Measurements from ENCODE around the gene GLTPD2. TPM values are rescaled to one million over a fixed set of nuclear protein-coding genes. Genes with fewer than 3 reads are reported as not detected.
A peak's percentile ranks its signal among the peaks of the same experiment; 100 is the strongest.

Gene GLTPD2
- total RNA-seq, 6 donors from 2014 or later: 0.24 to 0.97 TPM; not detected in 4

DNA sequence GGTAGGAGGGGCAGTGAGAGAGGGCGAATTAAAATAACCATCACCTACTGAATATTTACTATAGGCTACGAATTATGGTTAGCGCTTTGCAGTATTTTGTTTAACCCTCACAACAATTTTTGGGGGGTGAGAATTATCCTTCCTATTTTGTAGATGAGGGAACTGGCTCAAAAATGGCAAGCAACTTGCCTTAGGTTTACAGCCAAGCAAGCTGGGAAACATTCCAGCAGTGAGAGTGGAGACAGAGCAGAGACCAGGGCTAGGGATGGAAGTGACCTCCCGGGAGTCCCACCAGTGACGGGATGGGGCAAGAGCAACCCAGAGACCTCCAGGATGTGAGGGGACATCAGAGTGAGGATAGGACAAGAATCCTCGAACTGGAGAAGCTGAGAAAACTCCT is 2.2 kb upstream of the GLTPD2 start:
- H3K4me3 ChIP-seq: peak overlapping the region in 3 of 4 donors; percentile 22 to 28 (median 25)
- peaks cover 33 to 47% (median 39%) of the 10 kb centered on the region in 4 donors for H3K4me1 ChIP-seq
- H3K27ac ChIP-seq: peak overlapping the region in 1 of 4 donors; percentile 36
- no peaks in the 10 kb centered on the region for H3K9me3 ChIP-seq
- peaks cover 0 to 12% (median 2%) of the 10 kb centered on the region in 4 donors for H3K27me3 ChIP-seq
- no peak for DNase-seq
- ATAC-seq (ENCODE audit: low FRiP score in 2 of 2): no peak
- no peak for TF ChIP-seq POLR2A (IDR thresholded peaks at IDR 0.05)
- TF ChIP-seq POLR2AphosphoS5 (IDR thresholded peaks at IDR 0.05): no peak
- TF ChIP-seq, protein P1, sequence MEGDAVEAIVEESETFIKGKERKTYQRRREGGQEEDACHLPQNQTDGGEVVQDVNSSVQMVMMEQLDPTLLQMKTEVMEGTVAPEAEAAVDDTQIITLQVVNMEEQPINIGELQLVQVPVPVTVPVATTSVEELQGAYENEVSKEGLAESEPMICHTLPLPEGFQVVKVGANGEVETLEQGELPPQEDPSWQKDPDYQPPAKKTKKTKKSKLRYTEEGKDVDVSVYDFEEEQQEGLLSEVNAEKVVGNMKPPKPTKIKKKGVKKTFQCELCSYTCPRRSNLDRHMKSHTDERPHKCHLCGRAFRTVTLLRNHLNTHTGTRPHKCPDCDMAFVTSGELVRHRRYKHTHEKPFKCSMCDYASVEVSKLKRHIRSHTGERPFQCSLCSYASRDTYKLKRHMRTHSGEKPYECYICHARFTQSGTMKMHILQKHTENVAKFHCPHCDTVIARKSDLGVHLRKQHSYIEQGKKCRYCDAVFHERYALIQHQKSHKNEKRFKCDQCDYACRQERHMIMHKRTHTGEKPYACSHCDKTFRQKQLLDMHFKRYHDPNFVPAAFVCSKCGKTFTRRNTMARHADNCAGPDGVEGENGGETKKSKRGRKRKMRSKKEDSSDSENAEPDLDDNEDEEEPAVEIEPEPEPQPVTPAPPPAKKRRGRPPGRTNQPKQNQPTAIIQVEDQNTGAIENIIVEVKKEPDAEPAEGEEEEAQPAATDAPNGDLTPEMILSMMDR (IDR thresholded peaks at IDR 0.05): no peak
- TF ChIP-seq EP300 (IDR thresholded peaks at IDR 0.05): no peak
- WGBS, 2 donors: 27 to 29% methylated on average over 6 of the region's 6 CpGs
- H3K36me3 ChIP-seq: no peaks in the 10 kb centered on the region

DNA sequence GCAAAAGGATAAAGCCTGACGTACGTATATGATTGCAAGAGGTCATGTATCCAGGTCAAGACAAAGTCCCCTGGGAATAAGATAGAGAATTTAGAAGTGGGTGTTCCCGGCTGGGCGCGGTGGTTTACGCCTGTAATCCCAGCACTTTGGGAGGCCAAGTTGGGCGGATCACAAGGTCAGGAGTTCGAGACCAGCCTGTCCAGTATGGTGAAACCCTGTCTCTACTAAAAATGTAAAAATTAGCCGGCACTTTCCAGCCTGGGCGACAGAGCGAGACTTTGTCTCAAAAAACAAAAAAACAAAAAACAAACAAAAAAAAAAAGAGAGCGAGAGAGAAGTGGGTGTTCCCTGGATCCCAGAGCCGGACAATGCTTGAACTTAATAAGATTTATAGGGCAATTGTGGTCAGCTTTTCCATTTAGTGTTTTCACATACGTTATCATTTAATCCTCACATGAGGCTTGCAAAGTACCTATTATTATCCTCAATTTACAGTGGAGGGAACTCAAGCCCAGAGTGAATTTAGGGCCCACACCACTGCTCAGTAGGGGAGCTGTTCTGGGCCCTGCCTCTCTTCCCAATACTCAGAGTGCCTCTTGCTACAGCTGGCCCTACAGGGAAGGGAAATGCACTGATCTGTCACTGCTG is 481 bp upstream of the GLTPD2 start:
- no peaks in the 10 kb centered on the region for H3K36me3 ChIP-seq
- peaks cover 0 to 8% (median 0%) of the 10 kb centered on the region in 4 donors for H3K27me3 ChIP-seq
- peaks cover 33 to 47% (median 39%) of the 10 kb centered on the region in 4 donors for H3K4me1 ChIP-seq
- no peak for ATAC-seq (ENCODE audit: low FRiP score in 2 of 2)
- peak overlapping the region in 2 of 4 donors; percentile 89 to 95 for H3K27ac ChIP-seq
- no peaks in the 10 kb centered on the region for H3K9me3 ChIP-seq
- no peak for DNase-seq
- 86 to 87% methylated on average over 14 of the region's 14 CpGs for WGBS, 2 donors
- peak overlapping the region in 2 of 4 donors; percentile 70 to 79 for H3K4me3 ChIP-seq
- no peak for TF ChIP-seq POLR2AphosphoS5 (IDR thresholded peaks at IDR 0.05)
- no peak for TF ChIP-seq POLR2A (IDR thresholded peaks at IDR 0.05)
- no peak for TF ChIP-seq EP300 (IDR thresholded peaks at IDR 0.05)
- TF ChIP-seq, protein P1 (IDR thresholded peaks at IDR 0.05): no peak

DNA sequence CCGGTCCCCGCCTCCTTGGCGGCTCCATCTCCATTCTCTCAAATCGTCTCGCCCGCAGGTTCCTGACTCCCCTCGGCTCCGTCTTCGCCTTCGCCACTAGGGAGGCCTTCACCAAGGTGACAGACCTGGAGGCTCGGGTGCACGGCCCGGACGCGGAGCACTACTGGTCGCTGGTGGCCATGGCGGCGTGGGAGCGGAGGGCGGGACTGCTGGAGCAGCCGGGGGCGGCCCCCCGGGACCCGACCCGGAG is 862 bp downstream of the GLTPD2 start:
- H3K4me1 ChIP-seq: peaks cover 33 to 47% (median 39%) of the 10 kb centered on the region in 4 donors
- DNase-seq: no peak
- H3K27ac ChIP-seq: peak overlapping the region; percentile 89 to 97 (median 92)
- no peaks in the 10 kb centered on the region for H3K36me3 ChIP-seq
- 0% methylated on average over 20 of the region's 25 CpGs; no CpG with 5 or more reads in 1 of the 2 donors for WGBS, 2 donors
- ATAC-seq (ENCODE audit: low FRiP score in 2 of 2): no peak
- peaks cover 0 to 6% (median 0%) of the 10 kb centered on the region in 4 donors for H3K27me3 ChIP-seq
- TF ChIP-seq, protein P1 (IDR thresholded peaks at IDR 0.05): no peak
- no peak for TF ChIP-seq POLR2AphosphoS5 (IDR thresholded peaks at IDR 0.05)
- TF ChIP-seq EP300 (IDR thresholded peaks at IDR 0.05): no peak
- TF ChIP-seq POLR2A (IDR thresholded peaks at IDR 0.05): no peak
- peak overlapping the region; percentile 70 to 79 (median 78) for H3K4me3 ChIP-seq
- H3K9me3 ChIP-seq: no peaks in the 10 kb centered on the region

DNA sequence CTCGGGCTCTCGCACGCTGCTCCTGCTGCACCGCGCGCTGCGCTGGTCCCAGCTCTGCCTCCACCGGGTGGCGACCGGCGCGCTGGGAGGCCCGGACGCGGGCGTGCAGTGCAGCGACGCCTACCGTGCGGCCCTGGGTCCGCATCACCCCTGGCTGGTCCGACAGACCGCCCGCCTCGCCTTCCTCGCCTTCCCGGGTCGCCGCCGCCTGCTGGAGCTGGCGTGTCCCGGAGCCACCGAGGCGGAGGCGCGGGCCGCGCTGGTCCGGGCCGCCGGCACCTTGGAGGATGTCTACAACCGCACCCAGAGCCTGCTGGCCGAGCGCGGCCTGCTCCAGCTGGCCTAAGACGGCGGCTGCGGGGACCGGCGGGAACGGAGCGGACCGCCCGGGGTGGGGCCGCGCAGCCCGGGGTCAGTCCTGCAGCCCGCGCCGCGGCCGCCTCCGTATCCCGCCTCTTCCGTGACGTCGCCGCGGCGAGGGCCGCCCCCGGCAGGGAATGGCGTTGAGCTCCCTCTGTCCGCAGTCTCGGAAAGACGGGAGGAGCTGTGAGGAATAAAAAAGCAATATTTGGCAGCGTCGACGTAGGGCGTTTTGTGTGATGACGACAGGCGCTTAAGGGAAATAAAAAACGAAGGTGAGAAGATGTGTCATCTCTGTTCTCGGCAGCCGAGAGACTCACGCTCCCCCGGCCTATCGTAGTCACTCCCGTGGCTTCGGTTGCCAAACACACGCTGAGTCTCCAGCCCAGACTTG is 1.4 kb downstream of the GLTPD2 start:
- peaks cover 0 to 5% (median 0%) of the 10 kb centered on the region in 4 donors for H3K27me3 ChIP-seq
- WGBS, 2 donors: 0% methylated on average over 27 to 52 of the region's 91 CpGs
- TF ChIP-seq, protein P1 (IDR thresholded peaks at IDR 0.05): peak; percentile 70 to 99 (median 98)
- TF ChIP-seq EP300 (IDR thresholded peaks at IDR 0.05) (peak in 1 of 4 donors; percentile 15), POLR2A (IDR thresholded peaks at IDR 0.05) (peak in 3 of 4 donors; percentile 56 to 96 (median 85)), POLR2AphosphoS5 (IDR thresholded peaks at IDR 0.05) (peak; percentile 64)
- DNase-seq (peak; percentile 90 to 97), ATAC-seq (ENCODE audit: low FRiP score in 2 of 2) (peak; percentile 92 to 95)
- no peaks in the 10 kb centered on the region for H3K9me3 ChIP-seq
- H3K36me3 ChIP-seq: no peaks in the 10 kb centered on the region
- H3K4me1 ChIP-seq: peaks cover 32 to 46% (median 37%) of the 10 kb centered on the region in 4 donors
- H3K4me3 ChIP-seq: peak overlapping the region; percentile 70 to 79 (median 78)
- H3K27ac ChIP-seq: peak overlapping the region; percentile 89 to 97 (median 92)

All from upper lobe of left lung (tissue), 6 donors.